ENCODE measurements around the gene CORO6. TPM values are rescaled to one million over a fixed set of nuclear protein-coding genes. Genes with fewer than 3 reads are reported as not detected.

CORO6 gene
- total RNA-seq, 3 donors from 2014 or later, result 9.8 to 12.3 (median 11.8) TPM

- peaks cover 41% of the 10 kb centered on the region for H3K4me1 Mint-ChIP-seq (ENCODE audit: low read depth)
- peaks cover 9% of the 10 kb centered on the region for H3K36me3 Mint-ChIP-seq (ENCODE audit: insufficient read depth)
- H3K9me3 Mint-ChIP-seq, result no peaks in the 10 kb centered on the region
- ATAC-seq (no peak), DNase-seq (peak; percentile 36)
- peak overlapping the region; percentile 29 for H3K4me3 Mint-ChIP-seq
- no peaks in the 10 kb centered on the region for H3K27me3 Mint-ChIP-seq (ENCODE audit: low read depth)
These were observed 37.5 kb downstream of the CORO6 start for GRCh38 chr17:29585080-29585751.

DNA sequence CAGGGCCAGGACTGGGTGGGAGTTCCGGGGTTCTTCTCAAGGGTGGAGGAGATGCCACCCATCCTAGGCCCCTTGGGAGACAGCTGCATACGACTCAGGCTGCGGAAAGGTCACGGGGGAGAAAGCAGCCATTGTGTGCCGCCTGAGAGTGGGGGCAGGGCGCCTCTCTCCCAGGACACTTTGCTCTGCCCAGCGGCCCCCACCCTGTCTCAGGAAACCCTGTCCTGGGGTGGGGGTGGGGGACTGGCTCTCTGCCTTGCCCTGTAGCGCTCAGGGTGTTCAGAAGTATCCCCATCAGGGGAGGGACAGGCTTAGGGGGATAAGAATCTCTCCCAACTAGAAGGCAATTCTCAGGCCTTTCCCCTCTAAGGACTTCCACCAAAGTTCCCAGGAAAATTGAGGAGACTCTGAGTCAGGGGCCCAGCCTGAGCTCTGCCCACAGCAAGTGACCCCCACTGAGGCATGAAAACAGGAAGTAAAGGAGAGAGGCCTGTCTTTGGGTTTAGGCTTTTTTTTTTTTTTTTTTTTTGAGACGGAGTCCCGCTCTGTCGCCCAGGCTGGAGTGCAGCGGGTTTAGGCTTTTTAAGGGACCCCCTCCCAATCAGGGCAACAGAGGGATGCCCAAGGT is 38.1 kb downstream of the CORO6 start:
- peaks cover 36% of the 10 kb centered on the region for H3K4me1 Mint-ChIP-seq (ENCODE audit: low read depth)
- no peak overlapping the region for H3K4me3 Mint-ChIP-seq
- peaks cover 14% of the 10 kb centered on the region for H3K36me3 Mint-ChIP-seq (ENCODE audit: insufficient read depth)
- H3K27me3 Mint-ChIP-seq (ENCODE audit: low read depth), result no peaks in the 10 kb centered on the region
- no peaks in the 10 kb centered on the region for H3K9me3 Mint-ChIP-seq
- no peak for ATAC-seq
- no peak for DNase-seq

GRCh38 chr17:29583324-29584248 is 39.1 kb downstream of the CORO6 start:
- no peaks in the 10 kb centered on the region for H3K27me3 Mint-ChIP-seq (ENCODE audit: low read depth)
- no peak overlapping the region for H3K4me3 Mint-ChIP-seq
- H3K4me1 Mint-ChIP-seq (ENCODE audit: low read depth), result peaks cover 36% of the 10 kb centered on the region
- no peak for DNase-seq
- no peaks in the 10 kb centered on the region for H3K9me3 Mint-ChIP-seq
- peaks cover 16% of the 10 kb centered on the region for H3K36me3 Mint-ChIP-seq (ENCODE audit: insufficient read depth)
- ATAC-seq, result no peak

DNA sequence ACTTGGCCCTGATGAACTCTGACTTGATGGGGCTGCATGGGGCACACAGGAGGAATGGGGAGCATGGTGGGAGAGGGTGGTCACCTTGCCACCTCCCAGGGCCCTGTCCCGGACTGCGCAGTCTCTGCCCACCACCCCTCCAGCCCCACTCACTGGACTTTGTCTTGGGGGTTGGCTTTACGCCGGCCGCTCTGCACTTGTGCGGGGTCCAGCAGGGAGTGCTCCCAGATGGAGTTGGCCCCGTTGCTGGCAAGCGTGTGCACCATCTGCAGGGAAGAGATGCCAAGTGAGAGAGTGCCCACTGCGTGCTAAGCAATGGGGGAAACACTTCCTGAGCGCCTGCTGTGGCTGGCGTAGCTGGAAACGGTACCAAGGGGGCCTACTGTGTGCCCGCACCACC is 39.9 kb downstream of the CORO6 start:
- ATAC-seq (no peak), DNase-seq (no peak)
- Mint-ChIP-seq H3K4me1 (ENCODE audit: low read depth) (peaks cover 31% of the 10 kb centered on the region), H3K9me3 (no peaks in the 10 kb centered on the region), H3K4me3 (no peak overlapping the region), H3K27me3 (ENCODE audit: low read depth) (no peaks in the 10 kb centered on the region), H3K36me3 (ENCODE audit: insufficient read depth) (peaks cover 20% of the 10 kb centered on the region)

DNA sequence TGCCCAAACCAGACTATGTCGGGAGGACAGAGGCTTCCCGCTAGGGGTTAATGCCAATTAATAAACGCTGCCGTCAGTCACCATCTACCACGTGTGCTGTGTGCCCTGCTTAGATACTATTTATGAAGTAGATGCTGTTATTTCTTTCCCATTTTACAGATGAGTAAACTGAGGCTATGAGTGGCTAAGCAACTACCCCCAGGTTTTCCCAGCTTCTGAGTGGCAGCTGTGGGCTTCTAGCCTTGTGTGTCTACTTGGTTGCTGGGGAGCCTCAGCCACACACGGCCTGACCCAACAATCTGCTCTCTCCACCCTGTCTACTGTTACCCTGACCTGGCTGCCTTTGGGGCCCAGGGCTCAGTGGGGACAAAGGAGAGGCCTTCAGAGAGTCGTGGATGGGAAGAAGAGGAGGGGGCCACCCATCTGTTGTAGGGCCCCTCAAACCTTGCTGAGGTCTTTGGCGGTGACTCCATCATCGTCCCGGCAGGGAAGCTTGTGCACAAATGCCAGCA is 40.4 kb downstream of the CORO6 start:
- Mint-ChIP-seq H3K4me1 (ENCODE audit: low read depth) (peaks cover 27% of the 10 kb centered on the region), H3K4me3 (no peak overlapping the region), H3K9me3 (no peaks in the 10 kb centered on the region), H3K36me3 (ENCODE audit: insufficient read depth) (peaks cover 20% of the 10 kb centered on the region), H3K27me3 (ENCODE audit: low read depth) (no peaks in the 10 kb centered on the region)
- ATAC-seq, result no peak
- no peak for DNase-seq

DNA sequence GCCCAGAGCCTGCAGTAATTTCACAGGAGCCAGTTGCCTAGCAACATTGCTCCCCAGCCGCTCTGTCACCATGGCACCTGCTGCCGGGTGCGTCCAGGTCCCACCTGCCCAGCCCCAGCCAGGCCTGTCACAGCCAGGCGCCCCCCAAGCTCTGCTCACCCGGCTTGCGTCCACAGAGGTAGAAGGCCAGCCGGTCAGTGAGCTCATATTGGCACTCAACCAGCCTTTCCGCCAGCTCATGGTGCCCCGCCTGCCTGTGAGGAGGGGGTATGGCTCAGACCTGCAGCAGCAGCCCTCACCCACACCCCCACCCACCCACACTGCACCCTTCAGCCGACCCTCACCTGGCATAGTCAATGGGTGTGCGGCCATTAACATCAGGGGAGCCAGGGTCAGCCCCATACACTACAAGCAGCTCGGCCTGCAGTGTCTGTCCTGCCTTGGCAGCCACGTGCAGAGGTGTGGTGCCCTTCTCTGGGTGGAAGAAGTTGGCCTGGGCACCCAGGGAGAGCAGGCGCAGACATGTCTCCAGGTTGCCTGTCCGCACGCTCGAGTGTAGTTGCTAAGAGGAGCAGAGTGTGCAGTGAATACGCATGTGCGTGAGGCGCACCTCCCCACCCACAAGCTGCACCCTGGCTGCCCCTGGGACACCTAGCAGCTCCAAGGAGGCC is 41.0 kb downstream of the CORO6 start:
- Mint-ChIP-seq H3K4me1 (ENCODE audit: low read depth) (peaks cover 22% of the 10 kb centered on the region), H3K4me3 (no peak overlapping the region), H3K27me3 (ENCODE audit: low read depth) (no peaks in the 10 kb centered on the region), H3K9me3 (no peaks in the 10 kb centered on the region), H3K36me3 (ENCODE audit: insufficient read depth) (peaks cover 20% of the 10 kb centered on the region)
- DNase-seq (peak; percentile 4), ATAC-seq (no peak)

GRCh38 chr17:29579866-29580771 is 42.6 kb downstream of the CORO6 start:
- Mint-ChIP-seq H3K36me3 (ENCODE audit: insufficient read depth) (peaks cover 23% of the 10 kb centered on the region), H3K4me1 (ENCODE audit: low read depth) (peaks cover 10% of the 10 kb centered on the region), H3K9me3 (no peaks in the 10 kb centered on the region), H3K4me3 (no peak overlapping the region), H3K27me3 (ENCODE audit: low read depth) (no peaks in the 10 kb centered on the region)
- peak; percentile 90 for DNase-seq
- ATAC-seq, result peak; percentile 97 to 99

DNA sequence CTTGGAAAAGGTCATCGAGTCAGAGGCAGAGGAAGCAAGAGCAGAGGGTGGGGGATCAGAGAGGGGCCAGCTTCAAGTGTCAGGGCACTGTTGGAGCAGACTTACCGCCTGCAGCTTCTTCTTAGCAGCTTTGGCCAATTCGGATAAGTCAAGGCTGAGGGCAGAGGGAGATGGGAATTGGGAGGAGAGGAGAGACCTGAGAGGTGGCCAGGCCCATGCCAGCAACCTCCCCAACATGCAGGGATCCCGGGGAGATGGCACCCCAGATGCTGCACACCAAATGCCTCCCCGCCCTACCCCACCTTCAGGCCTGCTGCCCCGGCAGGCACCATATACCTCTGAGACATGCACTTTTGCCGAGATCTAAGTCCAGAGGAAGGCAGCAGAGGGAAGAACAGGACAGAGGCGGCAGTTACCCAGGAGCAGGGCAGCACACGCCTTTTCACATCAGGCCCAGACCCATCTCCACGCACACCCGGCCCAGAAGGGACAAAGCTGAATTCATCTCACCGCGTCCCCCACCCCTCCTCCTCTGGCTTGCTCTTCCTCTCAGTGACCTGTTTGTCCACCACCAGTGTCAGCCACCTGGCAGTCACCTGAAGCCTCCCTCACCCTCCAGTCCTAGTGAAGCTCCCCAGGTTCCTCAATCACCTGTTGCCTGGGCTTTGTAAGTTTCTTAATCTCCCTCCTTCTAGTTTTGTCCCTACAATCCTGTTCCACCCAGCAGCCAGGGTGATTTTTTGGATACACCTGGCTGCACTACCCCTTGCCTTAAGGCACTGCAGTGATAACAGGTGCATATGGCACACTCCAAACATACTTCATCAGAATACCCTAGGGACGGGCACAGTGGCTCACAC is 43.9 kb downstream of the CORO6 start:
- H3K27me3 Mint-ChIP-seq (ENCODE audit: low read depth), result no peaks in the 10 kb centered on the region
- peaks cover 27% of the 10 kb centered on the region for H3K36me3 Mint-ChIP-seq (ENCODE audit: insufficient read depth)
- no peaks in the 10 kb centered on the region for H3K9me3 Mint-ChIP-seq
- peaks cover 2% of the 10 kb centered on the region for H3K4me1 Mint-ChIP-seq (ENCODE audit: low read depth)
- DNase-seq (no peak), ATAC-seq (no peak)
- H3K4me3 Mint-ChIP-seq, result no peak overlapping the region

GRCh38 chr17:29577385-29578211 is 45.1 kb downstream of the CORO6 start:
- Mint-ChIP-seq H3K4me3 (no peak overlapping the region), H3K4me1 (ENCODE audit: low read depth) (peaks cover 2% of the 10 kb centered on the region), H3K27me3 (ENCODE audit: low read depth) (no peaks in the 10 kb centered on the region), H3K9me3 (no peaks in the 10 kb centered on the region), H3K36me3 (ENCODE audit: insufficient read depth) (peaks cover 27% of the 10 kb centered on the region)
- DNase-seq (no peak), ATAC-seq (no peak)

GRCh38 chr17:29577001-29577370 is 45.7 kb downstream of the CORO6 start:
- Mint-ChIP-seq H3K27me3 (ENCODE audit: low read depth) (no peaks in the 10 kb centered on the region), H3K4me1 (ENCODE audit: low read depth) (peaks cover 2% of the 10 kb centered on the region)

GRCh38 chr17:29576214-29577000 is 46.3 kb downstream of the CORO6 start:
- Mint-ChIP-seq H3K9me3 (no peaks in the 10 kb centered on the region), H3K4me3 (no peak overlapping the region), H3K27me3 (ENCODE audit: low read depth) (no peaks in the 10 kb centered on the region), H3K4me1 (ENCODE audit: low read depth) (peaks cover 2% of the 10 kb centered on the region), H3K36me3 (ENCODE audit: insufficient read depth) (peaks cover 24% of the 10 kb centered on the region)
- DNase-seq, result no peak
- ATAC-seq, result no peak

More at GRCh38 chr17:29577001-29577370, 45.7 kb downstream of the CORO6 start:
- H3K36me3 Mint-ChIP-seq (ENCODE audit: insufficient read depth), result peaks cover 24% of the 10 kb centered on the region
- ATAC-seq (no peak), DNase-seq (no peak)
- H3K4me3 Mint-ChIP-seq, result no peak overlapping the region
- H3K9me3 Mint-ChIP-seq, result no peaks in the 10 kb centered on the region

All from activated T-cell treated with anti-CD3 and anti-CD28 coated beads, Interleukin-2, amount 50 U/mL, for 4 hours (primary cell).